WTC11 (cell line): ENCODE results near the gene ZNF775. TPM values are rescaled to one million over a fixed set of nuclear protein-coding genes. Genes with fewer than 3 reads are reported as not detected.

Source experiments
- ATAC-seq: fragments of 200-7000 bp; cut with Tn5 transposase; 2 replicates; pipeline ENCODE4 v1.10.0; 2021; ENCODE audit warnings: mild to moderate bottlenecking, moderate library complexity
- CTCF ChIA-PET: fragments of 300-600 bp; sonication (Branson Sonifier 250); formaldehyde crosslinking; loops from one replicate; lab custom pipeline; 2021; ENCODE audit warnings: antibody characterized with exemption; lab: Charles Lee
- POLR2A ChIA-PET: fragments of 350-600 bp; sonication (Branson Sonifier 250); formaldehyde crosslinking; loops from one replicate; lab custom pipeline; 2021; ENCODE audit warnings: antibody characterized with exemption; lab: Charles Lee
- DNase-seq: peaks from one replicate; pipeline ENCODE4 v3.0.0; 2021; ENCODE audit warnings: low spot score
- H3K27ac Mint-ChIP-seq: 2 replicates; pipeline ENCODE4 v1.8.0; 2021; ENCODE audit warnings: mixed read lengths
- H3K27me3 Mint-ChIP-seq: 2 replicates; pipeline ENCODE4 v1.8.0; 2021; ENCODE audit warnings: low read depth, mild to moderate bottlenecking, moderate library complexity, mixed read lengths
- H3K36me3 Mint-ChIP-seq: 2 replicates; pipeline ENCODE4 v1.8.0; 2021; ENCODE audit warnings: mixed read lengths
- H3K4me1 Mint-ChIP-seq: 2 replicates; pipeline ENCODE4 v1.8.0; 2022; ENCODE audit warnings: mixed read lengths
- H3K4me3 Mint-ChIP-seq: 2 replicates; pipeline ENCODE4 v1.8.0; 2021; ENCODE audit warnings: mild to moderate bottlenecking, moderate library complexity, mixed read lengths
- H3K9me3 Mint-ChIP-seq: 2 replicates; pipeline ENCODE4 v1.8.0; 2021; ENCODE audit warnings: mixed read lengths
- ATF1 ChIP-seq: sonication (generic); formaldehyde crosslinking; IDR thresholded peaks from 2 replicates; pipeline ENCODE4 v1.8.1; 2023; ENCODE audit warnings: mild to moderate bottlenecking, moderate library complexity, missing genetic modification reagents
- ATF2 ChIP-seq: sonication (generic); formaldehyde crosslinking; IDR thresholded peaks from 2 replicates; pipeline ENCODE4 v1.8.1; 2022; ENCODE audit warnings: low read depth, missing genetic modification reagents, borderline replicate concordance
- CREB1 ChIP-seq: sonication (generic); formaldehyde crosslinking; IDR thresholded peaks from 2 replicates; pipeline ENCODE4 v1.8.0; 2023; ENCODE audit warnings: mild to moderate bottlenecking, missing genetic modification reagents
- CREM ChIP-seq: sonication (generic); formaldehyde crosslinking; IDR thresholded peaks from 2 replicates; pipeline ENCODE4 v1.8.1; 2022; ENCODE audit warnings: mild to moderate bottlenecking, missing genetic modification reagents, moderate library complexity
- CTCF ChIP-seq: fragments of 200-600 bp; IDR thresholded peaks from 2 replicates; pipeline ENCODE4 v1.8.0; 2022; ENCODE audit warnings: antibody characterized with exemption
- ELF4 ChIP-seq: sonication (generic); formaldehyde crosslinking; IDR thresholded peaks from 2 replicates; pipeline ENCODE4 v1.8.1; 2022; ENCODE audit warnings: low read depth, mild to moderate bottlenecking, moderate library complexity, missing genetic modification reagents
- ESRRA ChIP-seq: sonication (generic); formaldehyde crosslinking; IDR thresholded peaks from 2 replicates; pipeline ENCODE4 v1.8.1; 2022; ENCODE audit warnings: mild to moderate bottlenecking, missing genetic modification reagents, borderline replicate concordance
- ETV6 ChIP-seq: sonication (generic); formaldehyde crosslinking; IDR thresholded peaks from 2 replicates; pipeline ENCODE4 v1.8.1; 2022; ENCODE audit warnings: mild to moderate bottlenecking, missing genetic modification reagents
- FOXP1 ChIP-seq: sonication (generic); formaldehyde crosslinking; IDR thresholded peaks from 2 replicates; pipeline ENCODE4 v1.8.0; 2022; ENCODE audit warnings: missing genetic modification reagents, mild to moderate bottlenecking, moderate library complexity, borderline replicate concordance
- HMGA2 ChIP-seq: fragments of 250-450 bp; sonication (Bioruptor Pico); IDR thresholded peaks from 2 replicates; pipeline ENCODE4 v1.4.0; 2021; ENCODE audit warnings: mild to moderate bottlenecking, moderate library complexity
- HMGXB4 ChIP-seq: sonication (generic); formaldehyde crosslinking; IDR thresholded peaks from 2 replicates; pipeline ENCODE4 v1.8.1; 2023; ENCODE audit warnings: mild to moderate bottlenecking, moderate library complexity, missing genetic modification reagents
- JAZF1 ChIP-seq: fragments of 250-450 bp; sonication (Bioruptor Pico); IDR thresholded peaks from 2 replicates; pipeline ENCODE4 v1.9.0; 2021; ENCODE audit warnings: moderate library complexity, mild to moderate bottlenecking, inconsistent platforms
- JUN ChIP-seq: sonication (generic); formaldehyde crosslinking; IDR thresholded peaks from 2 replicates; pipeline ENCODE4 v1.8.0; 2023; ENCODE audit warnings: mild to moderate bottlenecking, missing genetic modification reagents
- KAT7 ChIP-seq: sonication (generic); formaldehyde crosslinking; IDR thresholded peaks from 2 replicates; pipeline ENCODE4 v1.8.1; 2023; ENCODE audit warnings: missing genetic modification reagents, mild to moderate bottlenecking, borderline replicate concordance
- NFE2L1 ChIP-seq: sonication (generic); formaldehyde crosslinking; IDR thresholded peaks from 2 replicates; pipeline ENCODE4 v1.8.1; 2023; ENCODE audit warnings: missing genetic modification reagents
- NR2C2 ChIP-seq: sonication (generic); formaldehyde crosslinking; IDR thresholded peaks from 2 replicates; pipeline ENCODE4 v1.8.0; 2022; ENCODE audit warnings: mild to moderate bottlenecking, missing genetic modification reagents
- NR3C1 ChIP-seq: sonication (generic); formaldehyde crosslinking; conservative IDR thresholded peaks from 2 replicates; pipeline ENCODE4 v1.8.1; 2023; ENCODE audit warnings: low read depth, mild to moderate bottlenecking, missing genetic modification reagents
- RORB ChIP-seq: fragments of 250-450 bp; sonication (Bioruptor Pico); IDR thresholded peaks from 2 replicates; pipeline ENCODE4 v1.9.0; 2021; ENCODE audit warnings: mild to moderate bottlenecking
- SP1 ChIP-seq: sonication (generic); formaldehyde crosslinking; conservative IDR thresholded peaks from 2 replicates; pipeline ENCODE4 v1.8.1; 2022; ENCODE audit warnings: missing genetic modification reagents
- TP53 ChIP-seq: sonication (generic); formaldehyde crosslinking; IDR thresholded peaks from 2 replicates; pipeline ENCODE4 v1.8.1; 2023; ENCODE audit warnings: mild to moderate bottlenecking, missing genetic modification reagents
- USF1 ChIP-seq: sonication (generic); formaldehyde crosslinking; IDR thresholded peaks from 2 replicates; pipeline ENCODE4 v1.8.0; 2022; ENCODE audit warnings: mild to moderate bottlenecking, missing genetic modification reagents
- ZNF121 ChIP-seq: sonication (generic); formaldehyde crosslinking; IDR thresholded peaks from 2 replicates; pipeline ENCODE4 v1.8.0; 2023; ENCODE audit warnings: missing genetic modification reagents
- ZNF138 ChIP-seq: sonication (generic); formaldehyde crosslinking; conservative IDR thresholded peaks from 2 replicates; pipeline ENCODE4 v1.8.1; 2022; ENCODE audit warnings: mild to moderate bottlenecking, moderate library complexity, missing genetic modification reagents
- ZNF219 ChIP-seq: sonication (generic); formaldehyde crosslinking; IDR thresholded peaks from 2 replicates; pipeline ENCODE4 v1.8.0; 2023; ENCODE audit warnings: missing genetic modification reagents, mild to moderate bottlenecking, borderline replicate concordance
- ZNF423 ChIP-seq: fragments of 250-450 bp; sonication (Bioruptor Pico); IDR thresholded peaks from 2 replicates; pipeline ENCODE4 v2.1.2; 2022; ENCODE audit warnings: mild to moderate bottlenecking, moderate library complexity
- ZNF671 ChIP-seq: fragments of 250-450 bp; sonication (Bioruptor Pico); IDR thresholded peaks from 2 replicates; pipeline ENCODE4 v1.8.0; 2021; ENCODE audit warnings: mild to moderate bottlenecking
- ZSCAN18 ChIP-seq: fragments of 250-450 bp; sonication (Bioruptor Pico); IDR thresholded peaks from 2 replicates; pipeline ENCODE4 v2.1.2; 2022; ENCODE audit warnings: mild to moderate bottlenecking, moderate library complexity
- total RNA-seq: library from RNA; stranded (reverse); gene quantifications from 3 replicates; pipeline ENCODE4 v1.2.3, GENCODE V29; 2021

Gene ZNF775
- total RNA-seq, 1 experiment from 2014 or later: 25.4 TPM

- no peak for TF ChIP-seq KAT7 (CRISPR knock-in tag)
- no peak for TF ChIP-seq JAZF1 (CRISPR knock-in tag)
- no peak for TF ChIP-seq USF1 (CRISPR knock-in tag)
- TF ChIP-seq FOXP1 (CRISPR knock-in tag): no peak
- TF ChIP-seq ZNF121 (CRISPR knock-in tag): no peak
- no peak for TF ChIP-seq CTCF
- TF ChIP-seq CREB1 (CRISPR knock-in tag): no peak
- no peak for TF ChIP-seq ZNF138
Observed at GRCh38 chr7:150404172-150404804, 25.2 kb downstream of the ZNF775 start (continued).

GRCh38 chr7:150404805-150405583 is 25.9 kb downstream of the ZNF775 start:
- DNase-seq: peak; percentile 80
- H3K4me3 Mint-ChIP-seq: peak overlapping the region; percentile 76
- no peaks in the 10 kb centered on the region for H3K27me3 Mint-ChIP-seq
- no peaks in the 10 kb centered on the region; the same call in none of the 2 replicates for H3K36me3 Mint-ChIP-seq
- peak overlapping the region; percentile 99 for H3K27ac Mint-ChIP-seq
- peak; percentile 21 for ATAC-seq
- ChIA-PET CTCF (interaction anchor here (0.7 to 4.5 kb wide), 8 partner anchors 20 to 964 kb away, joined by 3 to 33 read pairs (median 4); partner anchors contain the start of gene REPIN1), POLR2A (interaction anchor here (0.8 to 6.5 kb wide), 9 partner anchors 20 to 75 kb away, joined by 3 to 50 read pairs (median 5); partner anchors contain the start of gene REPIN1)
- H3K4me1 Mint-ChIP-seq: peaks cover 65% of the 10 kb centered on the region
- no peaks in the 10 kb centered on the region for H3K9me3 Mint-ChIP-seq
- TF ChIP-seq CREM (CRISPR knock-in tag): peak; percentile 76; the same call in 1 of the 2 replicates
- TF ChIP-seq ETV6 (CRISPR knock-in tag): peak; percentile 85
- TF ChIP-seq ATF2 (CRISPR knock-in tag): no peak
- no peak for TF ChIP-seq ZSCAN18 (CRISPR knock-in tag)
- 0 out of 2 replicates have a peak, but pooled peaks have one; percentile 33 for TF ChIP-seq NFE2L1 (CRISPR knock-in tag)
- no peak for TF ChIP-seq RORB (CRISPR knock-in tag)
- TF ChIP-seq TP53 (CRISPR knock-in tag): no peak
- TF ChIP-seq ESRRA (CRISPR knock-in tag): peak; percentile 29; the same call in 1 of the 2 replicates
- TF ChIP-seq JUN (CRISPR knock-in tag): no peak
- no peak for TF ChIP-seq ZNF219 (CRISPR knock-in tag)
- TF ChIP-seq HMGXB4 (CRISPR knock-in tag): peak; percentile 95
- TF ChIP-seq ZNF671 (CRISPR knock-in tag): no peak
- TF ChIP-seq ATF1: no peak
- no peak for TF ChIP-seq NR2C2
- no peak for TF ChIP-seq NR3C1 (CRISPR knock-in tag)
- no peak for TF ChIP-seq HMGA2
- peak; percentile 52; the same call in 1 of the 2 replicates for TF ChIP-seq ZNF423 (CRISPR knock-in tag)
- no peak for TF ChIP-seq ELF4 (CRISPR knock-in tag)
- peak; percentile 41 for TF ChIP-seq SP1
